Measurements from ENCODE around the gene TXNDC17.
A peak's percentile ranks its signal among the peaks of the same experiment; 100 is the strongest.
"Not testable (repeated sequence)": the region's sequence is repeated elsewhere in the genome, so short reads cannot be mapped to it uniquely, and the experiment has no call there.

TXNDC17 gene

DNA sequence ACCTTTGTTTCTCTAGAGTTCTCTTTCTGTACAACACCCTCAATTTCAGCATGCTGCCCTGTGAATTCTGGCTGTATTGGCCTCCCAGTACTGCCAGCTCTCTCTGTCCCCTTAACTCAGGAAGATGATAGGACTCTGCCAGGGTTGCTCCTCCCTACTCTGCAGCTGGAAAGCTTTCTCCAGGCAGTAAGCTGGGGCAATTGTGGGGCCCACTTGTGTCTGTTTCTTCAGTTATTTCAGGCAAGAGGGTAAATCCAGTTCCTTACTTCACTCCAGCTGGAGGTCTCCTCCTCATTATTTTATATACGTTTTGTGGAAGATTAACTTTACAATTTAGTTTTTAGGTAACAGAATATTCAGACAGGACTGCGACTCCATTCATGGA, 20.6 kb downstream of the TXNDC17 start:
- DNase-seq (ENCODE audit: low spot score), result no peak

DNA sequence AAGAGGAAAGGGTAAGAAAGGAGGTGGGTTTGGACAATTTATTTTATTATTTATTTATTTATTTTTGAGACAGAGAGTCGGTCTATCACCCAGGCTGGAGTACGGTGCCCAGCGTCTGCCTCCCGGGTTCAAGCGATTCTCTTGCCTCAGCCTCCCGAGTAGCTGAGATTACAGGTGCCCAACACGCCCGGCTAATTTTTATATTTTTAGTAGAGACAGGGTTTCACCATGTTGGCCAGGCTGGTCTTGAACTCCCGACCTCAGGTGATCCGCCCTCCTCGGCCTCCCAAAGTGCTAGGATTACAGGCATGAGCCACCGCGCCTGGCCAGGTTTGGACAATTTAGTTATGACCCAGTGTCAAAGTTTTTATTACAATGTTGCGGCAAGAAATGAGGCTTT, 22.3 kb downstream of the TXNDC17 start:
- DNase-seq (ENCODE audit: low spot score), result not testable (repeated sequence)

DNA sequence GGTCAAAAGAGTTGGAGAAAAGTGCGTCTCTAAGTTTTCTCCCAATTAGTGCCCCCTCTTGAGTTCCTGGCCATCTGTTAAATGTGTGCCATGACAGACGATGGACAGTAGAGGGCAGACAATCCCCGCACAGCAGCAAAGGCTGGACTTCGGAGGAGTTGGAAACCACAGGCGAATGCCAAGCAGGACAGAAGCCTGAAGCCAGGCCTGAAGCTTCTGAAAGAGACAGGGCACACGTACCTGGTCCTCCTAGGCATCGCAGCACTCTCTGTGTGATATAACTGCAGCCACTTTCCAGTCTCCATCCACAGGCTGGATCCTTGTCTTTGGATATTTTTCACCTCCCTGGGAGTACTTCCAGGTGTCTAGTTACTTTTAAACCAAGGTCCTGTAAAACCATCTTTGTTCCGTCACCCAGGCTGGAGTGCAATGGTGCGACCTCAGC, 25.2 kb downstream of the TXNDC17 start:
- DNase-seq (ENCODE audit: low spot score), result peak; percentile 81

DNA sequence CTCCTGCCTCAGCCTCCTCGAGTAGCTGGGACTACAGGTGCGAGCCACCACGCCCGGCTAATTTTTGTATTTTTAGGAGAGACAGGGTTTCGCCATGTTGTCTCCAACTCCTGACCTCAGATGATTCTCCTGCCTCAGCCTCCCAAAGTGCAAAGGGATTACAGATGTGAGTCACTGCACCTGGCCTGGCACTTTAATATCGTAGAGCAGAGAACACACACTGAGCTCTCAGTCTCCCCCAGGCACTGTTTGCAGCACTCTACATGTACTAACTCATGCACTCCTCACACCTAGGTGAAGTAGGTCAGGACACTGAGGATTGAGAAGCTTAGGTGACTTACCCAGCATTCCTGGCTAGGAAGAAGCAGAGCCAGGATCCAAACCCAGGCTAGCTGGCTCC, 25.7 kb downstream of the TXNDC17 start:
- no peak for DNase-seq (ENCODE audit: low spot score)

DNA sequence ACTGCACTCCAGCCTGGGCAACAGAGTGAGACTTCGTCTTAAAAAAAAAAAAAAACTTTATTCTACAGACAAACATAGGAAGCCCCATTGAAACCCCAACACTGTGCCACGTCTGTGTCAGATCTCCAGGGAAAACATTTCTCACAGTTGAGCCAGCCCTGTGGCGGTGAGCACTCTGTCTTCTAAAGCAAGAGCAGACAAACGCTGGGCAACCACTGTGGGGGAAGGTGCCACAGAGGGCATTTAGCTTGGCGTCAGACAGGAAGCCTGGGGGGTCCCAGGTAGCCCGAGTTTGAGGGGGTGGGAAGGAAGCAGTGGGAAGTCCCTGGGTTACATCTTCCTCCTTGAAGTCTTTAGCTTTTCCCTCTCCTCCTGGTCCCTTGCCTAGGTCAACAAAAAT, 26.7 kb downstream of the TXNDC17 start:
- DNase-seq (ENCODE audit: low spot score), result no peak

DNA sequence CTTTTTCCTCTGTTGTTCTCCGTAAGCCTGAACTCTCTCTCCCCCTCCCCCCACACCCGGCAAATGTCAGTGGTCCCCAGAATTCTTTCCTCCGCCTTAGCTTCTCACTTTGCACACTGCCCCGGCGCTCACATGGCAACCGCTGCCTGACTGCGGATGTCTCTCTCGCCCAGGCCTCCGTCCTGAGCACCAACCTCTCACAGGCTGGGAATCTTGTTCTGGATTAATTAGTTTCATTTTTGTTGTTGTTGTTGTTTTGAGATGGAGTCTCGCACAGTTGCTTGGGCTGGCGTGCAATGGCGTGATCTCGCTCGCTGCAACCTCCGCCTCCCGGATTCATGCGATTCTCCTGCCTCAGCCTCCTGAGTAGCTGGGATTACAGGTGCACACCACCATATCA, 27.4 kb downstream of the TXNDC17 start:
- no peak for DNase-seq (ENCODE audit: low spot score)

DNA sequence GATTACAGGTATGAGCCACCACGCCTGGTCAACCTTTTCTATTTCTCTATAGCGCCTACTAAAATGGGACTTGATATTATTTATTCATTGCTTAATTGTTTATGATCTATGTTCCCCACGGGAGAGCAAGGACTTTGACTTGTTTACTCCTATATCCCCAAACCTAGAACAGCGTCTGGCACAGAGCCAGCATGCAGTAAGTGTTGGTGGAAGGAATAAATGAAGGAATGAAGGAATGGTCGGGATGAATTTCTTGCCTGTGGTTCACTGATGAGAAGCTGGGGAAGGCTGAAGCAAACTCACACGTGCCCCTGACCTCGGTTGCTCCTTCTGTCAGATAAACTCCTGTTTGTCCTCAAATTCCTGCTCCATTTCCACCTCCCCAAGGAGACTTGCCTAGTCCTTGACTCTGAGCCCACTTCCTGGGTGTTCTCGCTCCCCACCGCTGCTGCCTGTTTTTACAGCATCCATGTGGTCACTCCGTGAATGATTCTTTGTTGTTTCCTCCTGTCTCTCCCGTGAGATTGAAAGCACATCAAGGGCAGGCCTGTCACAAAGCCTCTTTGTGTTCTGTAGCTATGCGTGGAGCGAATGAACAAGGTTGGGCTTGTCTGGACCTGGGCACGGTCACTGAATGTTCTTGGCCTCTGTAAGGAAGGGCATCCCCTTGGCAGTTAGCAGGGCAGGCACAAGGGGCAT, 28.0 kb downstream of the TXNDC17 start:
- DNase-seq (ENCODE audit: low spot score), result no peak

DNA sequence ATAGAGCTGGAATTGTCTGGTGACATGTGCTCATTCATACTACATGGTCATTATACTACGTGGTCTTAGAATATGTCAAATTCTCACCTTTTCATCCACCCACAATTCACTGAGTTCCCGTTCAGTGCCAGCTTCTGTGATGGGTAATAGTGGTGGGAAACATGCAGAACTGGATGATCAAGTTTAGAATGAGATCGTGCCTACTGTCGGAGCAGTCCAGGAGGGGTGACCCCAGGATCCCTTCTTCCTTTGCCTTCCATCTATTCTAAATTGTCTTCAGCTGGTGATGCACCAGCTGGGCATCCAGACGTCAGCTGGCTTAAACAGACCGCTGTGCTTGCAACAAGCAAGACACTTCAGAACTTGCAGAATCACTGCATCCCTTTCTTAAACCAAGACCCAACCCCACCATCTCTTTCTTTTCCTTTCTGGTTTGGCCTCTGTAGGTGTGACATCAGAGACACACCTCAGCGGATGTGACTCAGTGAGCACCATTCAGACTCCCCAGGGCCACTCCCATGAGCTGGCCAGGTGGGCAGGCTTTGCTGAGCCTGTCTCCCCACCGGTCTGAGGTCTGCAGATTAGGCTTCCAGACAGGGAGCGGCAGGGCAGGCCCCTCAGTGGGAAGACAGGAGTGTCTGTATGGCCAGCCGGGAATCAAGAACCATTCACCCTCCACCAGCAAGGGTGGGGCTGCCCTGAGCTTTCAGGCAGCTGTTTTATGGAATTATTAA, 28.8 kb downstream of the TXNDC17 start:
- no peak for DNase-seq (ENCODE audit: low spot score)

DNA sequence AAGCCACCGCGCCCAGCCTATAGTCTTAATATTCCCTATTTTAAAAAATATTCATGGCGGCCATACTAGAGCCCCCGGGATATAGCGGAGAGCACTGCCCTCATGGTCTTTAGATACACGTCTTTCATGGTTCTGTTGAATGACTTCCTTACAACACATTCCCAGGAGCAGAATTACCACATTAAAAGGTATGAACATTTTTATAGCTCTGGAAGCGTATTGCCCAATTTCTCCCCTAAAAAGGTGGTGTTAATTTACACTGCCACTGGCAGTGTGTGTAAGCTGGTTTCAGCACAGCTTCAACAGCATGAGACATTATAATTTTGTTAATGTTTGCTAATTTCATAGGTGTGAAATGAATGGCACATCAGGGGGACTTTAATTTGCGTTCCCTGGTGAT, 29.7 kb downstream of the TXNDC17 start:
- no peak for DNase-seq (ENCODE audit: low spot score)

DNA sequence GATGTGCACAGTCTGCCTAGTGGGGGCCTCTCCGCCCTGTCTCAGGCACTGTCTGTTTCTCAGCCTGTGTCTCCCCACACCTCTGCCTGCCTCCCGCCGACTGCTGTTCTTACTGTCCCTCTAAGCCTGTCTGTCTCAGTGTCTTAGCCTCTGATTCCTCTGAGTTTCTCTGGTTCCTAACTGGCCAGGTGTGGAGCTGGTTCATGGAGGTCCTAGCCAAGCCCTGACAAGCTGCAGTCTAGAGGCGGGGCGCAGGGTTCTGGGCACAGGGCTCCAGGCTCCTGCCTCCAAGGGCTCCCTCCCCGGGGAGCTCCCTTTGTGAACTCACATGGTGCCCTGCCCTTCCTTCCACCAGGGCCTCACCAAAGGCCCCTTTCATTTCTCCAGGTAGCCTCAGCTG, 30.1 kb downstream of the TXNDC17 start:
- no peak for DNase-seq (ENCODE audit: low spot score)

DNA sequence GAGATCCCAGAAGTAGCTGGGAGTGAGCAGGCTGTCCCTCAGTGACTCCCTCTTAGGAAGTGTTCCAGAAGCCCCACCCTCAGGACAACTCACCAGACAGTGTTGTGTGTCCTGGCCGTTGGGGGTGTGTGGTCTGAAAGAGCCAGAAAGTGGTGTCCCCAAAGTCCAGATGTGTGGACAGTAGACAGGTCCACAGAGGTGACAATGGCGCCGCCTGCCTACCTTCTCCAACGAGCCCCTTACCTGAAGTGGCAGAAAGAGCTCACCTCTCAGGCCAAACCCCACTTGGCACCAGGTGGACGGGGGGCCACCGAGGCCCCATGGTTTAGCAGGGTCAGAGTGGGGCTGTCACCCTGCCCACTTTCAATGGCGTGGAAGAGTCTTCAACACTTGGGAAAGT, 30.6 kb downstream of the TXNDC17 start:
- no peak for DNase-seq (ENCODE audit: low spot score)

DNA sequence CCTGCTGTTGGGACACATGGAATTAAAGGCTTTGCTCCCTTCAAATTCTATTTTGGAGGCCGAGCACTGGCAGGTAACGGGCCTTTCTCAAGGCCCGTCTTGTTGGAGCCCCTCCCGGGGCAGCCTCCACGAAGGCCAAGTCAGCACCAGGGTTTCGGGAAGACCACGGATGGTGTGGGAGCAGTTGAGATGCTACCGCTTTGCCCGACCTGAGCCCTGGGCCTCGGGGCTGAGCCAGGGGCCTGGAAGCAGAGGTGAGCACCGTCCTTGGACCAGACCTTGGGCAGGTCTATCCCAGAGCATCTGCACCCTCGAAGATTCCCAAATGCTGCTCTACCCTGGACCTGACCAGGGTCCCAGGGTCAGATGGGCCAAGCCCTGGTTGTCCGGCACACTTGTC, 33.7 kb downstream of the TXNDC17 start:
- DNase-seq (ENCODE audit: low spot score), result no peak

DNA sequence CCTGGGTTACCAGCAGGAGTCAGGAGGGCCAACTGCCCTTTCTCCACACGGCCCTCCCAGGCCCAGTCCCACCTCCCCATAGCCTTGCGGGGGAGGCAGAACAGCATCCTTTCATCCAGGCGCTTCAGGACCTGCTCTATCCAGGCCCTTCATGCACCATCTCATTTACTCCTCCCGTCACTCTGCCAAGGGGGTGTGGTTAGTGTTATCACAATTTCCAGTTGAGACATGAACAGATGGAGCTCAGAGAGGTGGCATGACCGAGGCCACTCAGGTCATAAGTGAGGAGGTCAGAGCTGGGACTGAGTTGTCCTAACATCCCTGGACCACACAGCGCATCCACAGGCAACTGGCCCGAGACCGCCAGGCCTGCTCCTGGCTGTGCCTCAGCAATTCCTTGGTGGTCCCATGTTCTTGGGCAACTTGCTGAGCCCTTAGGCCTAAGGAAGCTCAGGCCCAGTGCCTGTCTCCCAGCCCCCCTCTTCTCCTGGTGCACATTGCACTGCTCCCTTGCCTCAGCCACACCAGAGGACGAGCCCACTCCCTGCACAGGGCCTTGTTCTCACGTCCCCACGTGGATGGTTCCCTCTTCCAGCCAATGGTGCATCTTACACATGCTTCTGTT, 34.5 kb downstream of the TXNDC17 start:
- DNase-seq (ENCODE audit: low spot score), result no peak

DNA sequence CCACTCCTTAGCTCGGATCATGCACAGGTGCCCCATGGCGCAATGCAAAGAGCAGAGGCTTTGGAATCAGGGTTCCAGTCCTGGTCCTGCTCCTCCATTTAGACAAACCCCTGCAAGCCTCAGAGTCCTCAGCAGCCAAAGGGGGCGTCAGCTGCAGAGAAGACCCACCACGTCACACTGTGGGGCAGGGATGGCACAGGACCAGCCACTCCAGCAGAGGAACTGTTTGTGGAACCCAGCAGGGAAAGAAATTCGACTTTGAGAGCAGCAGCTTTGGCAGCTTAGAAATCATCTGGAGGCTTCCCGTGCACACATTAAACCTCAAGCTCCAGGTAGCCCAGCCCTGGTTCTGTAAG, 35.9 kb downstream of the TXNDC17 start:
- no peak for DNase-seq (ENCODE audit: low spot score)

DNA sequence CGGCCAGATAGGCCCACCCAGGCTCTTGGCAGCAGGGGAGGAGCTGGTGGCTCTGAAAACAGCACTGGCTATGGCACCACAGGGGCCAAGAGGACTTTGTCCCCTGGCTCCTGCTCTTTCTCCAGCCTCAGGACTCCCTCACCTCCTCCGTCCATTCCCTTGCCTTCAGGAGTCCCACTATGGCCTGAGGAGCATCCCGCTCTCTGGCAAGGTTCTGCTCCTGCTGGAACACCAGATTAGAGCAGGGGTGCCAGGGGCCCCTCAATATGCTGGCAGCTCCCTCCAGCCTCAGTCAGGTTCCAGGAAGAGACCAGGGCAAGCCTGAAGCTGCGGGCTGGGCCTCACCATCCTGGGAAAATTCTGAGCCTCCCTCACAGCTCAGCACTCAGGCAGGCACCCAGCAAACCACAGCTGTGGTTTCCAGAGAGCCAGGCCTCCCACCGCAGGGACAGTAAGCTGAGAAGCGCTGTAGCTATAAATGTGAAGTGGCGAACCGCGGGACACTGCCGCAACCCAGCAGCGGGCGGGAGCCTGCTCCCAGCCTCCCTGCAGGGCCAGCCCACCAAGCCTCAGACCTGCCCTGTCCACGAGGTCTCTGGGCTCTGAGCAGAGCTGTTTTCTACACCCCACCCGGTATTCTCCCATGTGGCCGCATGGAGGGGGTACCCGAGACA, 36.4 kb downstream of the TXNDC17 start:
- no peak for DNase-seq (ENCODE audit: low spot score)

DNA sequence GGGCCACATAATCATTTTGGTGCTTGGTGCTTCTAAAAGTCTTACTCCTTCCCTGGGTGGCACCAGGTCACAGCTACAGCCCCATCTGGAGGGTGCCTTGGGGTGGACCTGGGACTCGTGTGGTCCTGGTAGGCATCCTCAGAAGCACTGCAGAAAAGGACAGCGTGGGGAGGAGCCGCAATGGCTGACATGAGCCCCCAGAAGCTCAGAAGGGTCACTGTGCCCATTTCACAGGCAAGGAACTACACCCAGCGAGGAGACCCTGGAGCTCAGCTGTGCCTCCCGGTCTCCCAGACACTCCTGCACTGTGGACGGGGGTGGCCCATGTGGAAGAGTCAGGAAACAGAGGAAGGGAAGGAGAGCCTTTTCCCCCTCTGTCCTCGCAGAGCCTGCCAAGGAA, 37.1 kb downstream of the TXNDC17 start:
- DNase-seq (ENCODE audit: low spot score), result no peak

DNA sequence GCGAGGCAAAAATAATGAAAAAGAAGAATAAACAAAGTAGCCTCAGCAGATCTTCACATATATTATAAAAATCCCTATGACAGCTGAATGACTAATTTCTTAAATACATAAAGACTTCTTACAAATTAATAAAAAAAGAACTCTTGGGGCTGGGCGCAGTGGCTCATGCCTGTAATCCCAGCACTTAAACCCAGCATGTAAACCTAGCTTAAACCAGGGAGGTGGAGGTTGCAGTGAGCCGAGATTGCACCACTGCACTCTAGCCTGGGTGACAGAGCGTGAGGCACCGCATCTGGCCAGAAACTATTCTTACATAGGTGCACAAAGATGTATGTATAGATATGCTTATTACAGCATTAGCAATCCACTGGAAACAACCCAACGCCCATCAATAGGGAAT, 38.4 kb downstream of the TXNDC17 start:
- DNase-seq (ENCODE audit: low spot score), result no peak

DNA sequence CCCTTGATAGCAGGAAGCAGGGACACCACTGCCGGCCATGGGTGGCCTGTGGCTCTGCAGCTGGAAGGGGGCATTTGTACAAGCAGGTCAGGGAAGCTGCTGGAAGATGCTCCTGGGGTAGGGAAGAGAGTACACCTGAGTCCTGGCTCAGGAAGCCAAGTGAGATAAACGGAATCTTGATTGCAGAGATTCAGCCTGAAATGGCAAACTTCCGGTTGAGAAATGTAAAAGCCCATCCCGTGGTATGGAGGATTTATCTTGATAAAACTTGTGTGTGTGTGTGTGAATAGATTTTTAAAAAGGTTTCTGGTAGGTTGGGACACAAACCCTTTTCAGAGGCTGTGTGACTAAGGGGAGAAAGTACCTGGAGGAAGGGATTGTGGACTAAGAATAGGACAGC, 40.3 kb downstream of the TXNDC17 start:
- no peak for DNase-seq (ENCODE audit: low spot score)

DNA sequence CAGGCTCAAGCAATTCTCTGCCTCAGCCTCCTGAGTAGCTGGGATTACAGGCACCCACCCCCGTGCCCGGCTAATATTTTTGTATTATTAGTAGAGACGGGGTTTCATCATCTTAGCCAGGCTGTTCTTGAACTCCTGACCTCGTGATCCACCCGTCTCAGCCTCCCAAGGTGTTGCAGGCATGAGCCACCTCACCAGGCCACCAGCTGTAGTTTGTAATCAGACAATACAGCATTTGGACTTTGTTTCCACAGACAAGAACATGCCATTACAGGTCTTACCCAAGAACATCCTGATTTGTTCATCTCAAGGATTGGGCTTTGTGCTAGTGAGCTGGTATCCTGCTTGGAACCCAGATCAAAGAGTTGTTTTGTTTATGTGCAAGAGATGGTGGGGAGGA, 40.8 kb downstream of the TXNDC17 start:
- DNase-seq (ENCODE audit: low spot score), result no peak

DNA sequence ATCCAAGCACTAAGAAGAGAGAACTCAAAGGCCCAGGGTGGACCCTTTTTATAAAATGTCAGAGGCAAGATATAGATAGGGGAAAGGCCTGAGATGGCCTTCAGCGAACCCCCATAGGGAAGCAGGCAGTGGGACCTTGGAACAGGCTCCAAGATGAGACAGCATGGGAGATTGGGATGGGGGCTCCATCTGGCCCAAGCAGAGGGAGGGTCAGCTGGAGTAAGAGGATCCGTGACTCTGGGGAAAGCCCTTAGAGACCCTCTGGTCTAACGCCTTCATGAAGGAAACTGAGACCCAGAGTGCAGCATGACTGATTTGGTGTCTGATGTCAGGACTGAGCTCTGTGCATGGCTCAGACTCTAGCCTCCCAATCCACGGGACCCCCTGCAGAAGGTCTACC, 41.5 kb downstream of the TXNDC17 start:
- no peak for DNase-seq (ENCODE audit: low spot score)

DNA sequence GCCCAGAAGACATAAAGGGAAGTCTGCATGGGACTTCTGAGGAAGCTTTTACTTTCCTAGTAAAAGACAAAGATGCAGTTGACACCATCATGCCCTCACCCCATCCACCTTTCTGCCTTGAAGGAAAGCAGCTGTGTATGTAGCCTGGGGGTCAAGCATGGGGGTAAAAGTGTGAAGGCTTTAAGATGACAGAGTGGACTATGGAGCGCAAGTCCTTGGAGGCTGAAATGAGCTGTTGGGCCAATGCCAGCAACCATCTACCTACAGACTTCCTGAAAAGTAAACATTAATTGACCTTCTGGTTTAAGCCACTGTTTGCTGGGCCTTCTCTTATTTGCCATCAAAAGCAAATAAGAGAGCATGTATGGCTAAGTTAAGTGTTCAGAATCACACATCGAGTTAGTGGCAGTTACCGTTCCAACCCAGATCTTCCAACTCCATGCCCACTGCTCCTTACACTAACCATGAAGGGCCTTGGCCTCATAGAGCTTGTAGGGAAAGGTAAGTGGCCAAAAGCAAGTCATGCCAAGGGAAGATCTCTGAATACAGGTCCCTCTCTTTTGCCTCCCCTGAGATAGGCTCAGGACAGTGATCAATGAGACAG, 42.3 kb downstream of the TXNDC17 start:
- DNase-seq (ENCODE audit: low spot score), result no peak

DNA sequence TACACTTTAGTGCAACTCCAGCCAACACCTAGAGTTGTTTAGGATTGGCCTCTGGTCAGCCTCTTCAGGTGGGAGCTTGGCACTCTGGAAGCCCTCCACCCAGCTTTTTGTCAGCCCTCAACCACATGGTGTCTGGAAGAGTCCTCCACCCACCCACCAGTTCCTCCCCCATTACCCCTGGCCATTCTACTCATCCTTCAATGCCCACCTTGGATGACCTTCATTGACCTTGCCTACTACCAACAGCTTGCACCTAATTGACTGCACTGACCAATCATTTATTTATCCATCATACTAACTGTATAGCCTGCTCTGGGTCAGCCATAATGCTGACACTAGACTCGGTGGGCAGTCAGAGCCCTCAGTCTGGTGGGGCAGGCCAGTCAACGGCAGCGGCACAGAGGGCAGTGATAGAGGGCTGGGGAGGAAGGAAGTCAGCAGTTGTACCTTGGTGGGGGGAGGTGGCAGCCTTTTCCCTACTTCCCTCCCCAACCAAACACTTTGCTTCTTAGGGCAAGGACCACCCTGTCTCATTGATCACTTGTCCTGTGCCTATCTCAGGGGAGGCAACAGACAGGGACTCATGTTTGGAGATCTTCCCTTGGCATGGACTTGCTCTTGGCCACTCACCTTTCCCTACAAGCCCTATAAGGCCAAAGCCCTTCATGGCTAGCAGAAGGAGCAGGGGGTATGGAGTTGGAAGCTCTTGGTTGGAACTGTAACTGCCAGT, 43.0 kb downstream of the TXNDC17 start:
- no peak for DNase-seq (ENCODE audit: low spot score)

Data from RKO (cell line).